Liver (tissue), 2 donors: ENCODE measurements around the gene PNRC1.

Source experiments
- JUND ChIP-seq, 2 donors: IDR thresholded peaks; 2 replicates each; pipeline ENCODE4 v1.6.1; 2016; ENCODE audit warnings: antibody characterized with exemption in 2 of 2
- RAD21 ChIP-seq, 2 donors: IDR thresholded peaks; 2 replicates each; pipeline ENCODE4 v1.6.1; 2016; ENCODE audit warnings: antibody characterized with exemption in 2 of 2, mild to moderate bottlenecking in 2 of 2
- donor health status: healthy.

- TF ChIP-seq JUND (IDR thresholded peaks at IDR 0.05) (peak in 1 of 2 donors; percentile 7), RAD21 (IDR thresholded peaks at IDR 0.05) (peak; percentile 29 to 52)
Measured at GRCh38 chr6:89080281-89081128, at the start of gene PNRC1.
